Keratinocyte (primary cell): ENCODE data around the gene RABEP1. TPM values are rescaled to one million over a fixed set of nuclear protein-coding genes. Genes with fewer than 3 reads are reported as not detected.

Experiments
- DNase-seq: peaks from one replicate; pipeline ENCODE4 v3.0.0-alpha.2; 2011; ENCODE audit warnings: low read depth, missing footprints, low spot score
- FAIRE-seq: peaks from 2 replicates; lab custom pipeline; 2011; peaks lifted over from hg19 to GRCh38; lab: Jason Lieb, UNC
- H2AFZ ChIP-seq: 2 replicates; pipeline ENCODE4 v1.6.0; 2012; ENCODE audit warnings: low read length, control low read depth, inconsistent platforms; ENCODE audit not compliant: control insufficient read depth
- H3K27ac ChIP-seq: 2 replicates; pipeline ENCODE4 v1.5.1; 2011; ENCODE audit warnings: low read length; ENCODE audit not compliant: control insufficient read depth, insufficient read depth
- H3K27me3 ChIP-seq: 3 replicates; pipeline ENCODE4 v1.6.0; 2011; ENCODE audit warnings: low read length; ENCODE audit not compliant: control insufficient read depth, insufficient read depth; ENCODE audit errors: extremely low read depth
- H3K36me3 ChIP-seq, 2 experiments: 2 replicates in 1 of 2; 3 replicates in 1 of 2; pipeline ENCODE4 v1.5.1; 2011; ENCODE audit warnings: low read length in 2 of 2, mild to moderate bottlenecking in 1 of 2; ENCODE audit not compliant: control insufficient read depth in 2 of 2, insufficient read depth in 2 of 2; ENCODE audit errors: extremely low read depth in 1 of 2
- H3K4me1 ChIP-seq: 3 replicates; pipeline ENCODE4 v1.5.1; 2011; ENCODE audit warnings: low read length; ENCODE audit not compliant: control insufficient read depth, insufficient read depth; ENCODE audit errors: extremely low read depth
- H3K4me2 ChIP-seq: 3 replicates; pipeline ENCODE4 v1.6.0; 2011; ENCODE audit warnings: low read depth, low read length; ENCODE audit not compliant: control insufficient read depth, insufficient read depth; ENCODE audit errors: extremely low read depth
- H3K4me3 ChIP-seq, 3 experiments: fragments of 200-600 bp in 1 of 3; sonication (generic) in 1 of 3; 2 replicates in 2 of 3; 3 replicates in 1 of 3; pipeline ENCODE4 v1.5.1; 2011 to 2016; ENCODE audit warnings: low read length in 3 of 3, mild to moderate bottlenecking in 3 of 3, control low read depth in 2 of 3, inconsistent platforms in 1 of 3, low read depth in 1 of 3, mixed read lengths in 1 of 3, mixed run types in 1 of 3, moderate library complexity in 1 of 3; ENCODE audit not compliant: control insufficient read depth in 2 of 3, insufficient read depth in 2 of 3; ENCODE audit errors: extremely low read depth in 1 of 3
- H3K79me2 ChIP-seq: 2 replicates; pipeline ENCODE4 v1.6.0; 2012; ENCODE audit warnings: low read length; ENCODE audit not compliant: control insufficient read depth, insufficient read depth
- H3K9ac ChIP-seq: 3 replicates; pipeline ENCODE4 v1.6.0; 2011; ENCODE audit warnings: low read length; ENCODE audit not compliant: control insufficient read depth, insufficient read depth; ENCODE audit errors: extremely low read depth
- H3K9me1 ChIP-seq: 3 replicates; pipeline ENCODE4 v1.6.0; 2011; ENCODE audit warnings: low read length; ENCODE audit not compliant: control insufficient read depth, insufficient read depth; ENCODE audit errors: extremely low read depth
- H3K9me3 ChIP-seq: 2 replicates; pipeline ENCODE4 v1.5.1; 2012; ENCODE audit warnings: low read depth, low read length; ENCODE audit not compliant: control insufficient read depth
- H4K20me1 ChIP-seq: 3 replicates; pipeline ENCODE4 v1.6.0; 2011; ENCODE audit warnings: low read length; ENCODE audit not compliant: control insufficient read depth, insufficient read depth; ENCODE audit errors: extremely low read depth
- CTCF ChIP-seq, 3 experiments: IDR thresholded peaks in 1 of 3; conservative IDR thresholded peaks in 1 of 3; optimal IDR thresholded peaks in 1 of 3; 2 replicates in 2 of 3; 3 replicates in 1 of 3; pipeline versions ENCODE3 to v1.5.1; 2011; ENCODE audit warnings: low read length in 3 of 3, mild to moderate bottlenecking in 3 of 3, moderate library complexity in 2 of 3, control low read depth in 1 of 3, inconsistent platforms in 1 of 3; ENCODE audit not compliant: insufficient read depth in 2 of 3; ENCODE audit errors: extremely low read depth in 1 of 3
- EZH2 ChIP-seq: IDR thresholded peaks from one replicate; pipeline ENCODE4 v1.6.1; 2012; ENCODE audit warnings: inconsistent platforms, mild to moderate bottlenecking, low read length, moderate library complexity
- dilution Hi-C: fragments of 300-500 bp; cut with MboI; formaldehyde crosslinking; loops from one replicate; pipeline ENCODE4 v1.7.0; 2020; ENCODE audit warnings: low sequenced_read_pairs; ENCODE audit not compliant: extremely low pct_ligation_motif_present
- polyA plus RNA-seq, 5 experiments: library from polyadenylated mRNA; depleted of rRNA in 3 of 5; stranded (reverse) in 3 of 5; stranded (forward) in 1 of 5; unstranded in 1 of 5; fragments of >200 nt; gene quantifications; 1 replicate in 1 of 5; 2 replicates in 3 of 5; 3 replicates in 1 of 5; pipeline versions ENCODE4 v1.2.1 to v1.2.3, GENCODE V29; 2011 to 2012; ENCODE audit warnings: missing spikeins in 2 of 5, low read depth in 1 of 5, low replicate concordance in 1 of 5

Gene RABEP1
- polyA plus RNA-seq, 1 donor (not counting 4 experiments of a cell fraction or from before 2014, with no cell fraction given) = 27.1 TPM

- Histone ChIP-seq H3K79me2 (peaks cover 58% of the 10 kb centered on the region), H3K36me3 (no peaks in the 10 kb centered on the region), H3K9me1 (no peaks in the 10 kb centered on the region), H3K9me3 (no peaks in the 10 kb centered on the region), H3K27ac (peak overlapping the region; percentile 68), H3K9ac (peak overlapping the region; percentile 77), H2AFZ (no peak overlapping the region), H4K20me1 (peaks cover 4% of the 10 kb centered on the region), H3K27me3 (no peaks in the 10 kb centered on the region), H3K4me1 (peaks cover 20% of the 10 kb centered on the region), H3K4me3 (peak overlapping the region; percentile 55 to 81 (median 79)), H3K4me2 (peak overlapping the region; percentile 61)
- TF ChIP-seq CTCF (optimal IDR thresholded peaks at IDR 0.05 in 1 of 3, IDR thresholded peaks at IDR 0.05 in 1 of 3, conservative IDR thresholded peaks at IDR 0.05 in 1 of 3; ENCODE audit: extremely low read depth in 1 of 3, insufficient read depth in 2 of 3, low read length in 3 of 3) = no peak
- TF ChIP-seq EZH2 = no peak
- dilution Hi-C loops = no loop called here
- FAIRE-seq (no peak), DNase-seq (no peak)
Observed at GRCh38 chr17:5283571-5284315, 1.7 kb downstream of the RABEP1 start.

- H3K36me3 ChIP-seq = no peaks in the 10 kb centered on the region
- H3K9me3 ChIP-seq = no peaks in the 10 kb centered on the region
- DNase-seq (no peak), FAIRE-seq (no peak)
- H3K4me2 ChIP-seq = no peak overlapping the region
- peaks cover 4% of the 10 kb centered on the region for H4K20me1 ChIP-seq
- peaks cover 66% of the 10 kb centered on the region for H3K79me2 ChIP-seq
- H3K27ac ChIP-seq = no peak overlapping the region
- no peak overlapping the region for H2AFZ ChIP-seq
- no peak overlapping the region for H3K4me3 ChIP-seq
- H3K4me1 ChIP-seq = peaks cover 20% of the 10 kb centered on the region
- no peaks in the 10 kb centered on the region for H3K9me1 ChIP-seq
- no peaks in the 10 kb centered on the region for H3K27me3 ChIP-seq
- TF ChIP-seq EZH2 = no peak
- no peak for TF ChIP-seq CTCF (optimal IDR thresholded peaks at IDR 0.05 in 1 of 3, IDR thresholded peaks at IDR 0.05 in 1 of 3, conservative IDR thresholded peaks at IDR 0.05 in 1 of 3; ENCODE audit: extremely low read depth in 1 of 3, insufficient read depth in 2 of 3, low read length in 3 of 3)
- dilution Hi-C loops = no loop called here
- no peak overlapping the region for H3K9ac ChIP-seq
Observed at GRCh38 chr17:5284681-5285080, 2.6 kb downstream of the RABEP1 start.
